ENCODE data around the gene SUN2. TPM values are rescaled to one million over a fixed set of nuclear protein-coding genes. Genes with fewer than 3 reads are reported as not detected.

The SUN2 gene
- total RNA-seq, 1 donor from 2014 or later = 51.6 TPM

DNA sequence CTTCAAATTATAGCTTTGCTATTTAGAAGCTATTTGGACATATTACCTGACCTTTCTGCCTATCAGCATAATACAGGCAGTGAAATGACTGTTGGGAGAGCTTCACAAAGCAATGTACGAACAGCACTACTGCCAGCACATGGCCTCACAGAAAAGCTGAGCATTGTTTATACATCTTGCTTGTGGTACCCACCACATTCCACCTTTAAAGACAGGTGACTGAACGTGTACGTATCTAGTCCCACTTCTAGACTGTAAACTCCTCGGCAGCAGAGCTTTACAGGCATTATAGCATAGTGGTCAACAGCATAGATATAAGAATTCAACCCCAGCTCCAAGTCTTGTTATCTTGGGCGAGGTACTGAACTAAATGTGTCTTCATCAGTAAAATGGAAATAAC lies 56.7 kb downstream of the SUN2 start:
- H3K27me3 ChIP-seq (ENCODE audit: control insufficient read depth, insufficient read depth, low read length) = no peaks in the 10 kb centered on the region
- TF ChIP-seq, protein P1, sequence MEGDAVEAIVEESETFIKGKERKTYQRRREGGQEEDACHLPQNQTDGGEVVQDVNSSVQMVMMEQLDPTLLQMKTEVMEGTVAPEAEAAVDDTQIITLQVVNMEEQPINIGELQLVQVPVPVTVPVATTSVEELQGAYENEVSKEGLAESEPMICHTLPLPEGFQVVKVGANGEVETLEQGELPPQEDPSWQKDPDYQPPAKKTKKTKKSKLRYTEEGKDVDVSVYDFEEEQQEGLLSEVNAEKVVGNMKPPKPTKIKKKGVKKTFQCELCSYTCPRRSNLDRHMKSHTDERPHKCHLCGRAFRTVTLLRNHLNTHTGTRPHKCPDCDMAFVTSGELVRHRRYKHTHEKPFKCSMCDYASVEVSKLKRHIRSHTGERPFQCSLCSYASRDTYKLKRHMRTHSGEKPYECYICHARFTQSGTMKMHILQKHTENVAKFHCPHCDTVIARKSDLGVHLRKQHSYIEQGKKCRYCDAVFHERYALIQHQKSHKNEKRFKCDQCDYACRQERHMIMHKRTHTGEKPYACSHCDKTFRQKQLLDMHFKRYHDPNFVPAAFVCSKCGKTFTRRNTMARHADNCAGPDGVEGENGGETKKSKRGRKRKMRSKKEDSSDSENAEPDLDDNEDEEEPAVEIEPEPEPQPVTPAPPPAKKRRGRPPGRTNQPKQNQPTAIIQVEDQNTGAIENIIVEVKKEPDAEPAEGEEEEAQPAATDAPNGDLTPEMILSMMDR (IDR thresholded peaks at IDR 0.05; ENCODE audit: insufficient read depth, low read length, severe bottlenecking) = no peak
- no peak for DNase-seq (ENCODE audit: low read depth)
- peaks cover under 1% of the 10 kb centered on the region for H3K36me3 ChIP-seq (ENCODE audit: control insufficient read depth, insufficient read depth, low read length)
- no peak for FAIRE-seq
- peak overlapping the region; percentile 85 for H3K4me3 ChIP-seq (ENCODE audit: low read depth, low read length)

DNA sequence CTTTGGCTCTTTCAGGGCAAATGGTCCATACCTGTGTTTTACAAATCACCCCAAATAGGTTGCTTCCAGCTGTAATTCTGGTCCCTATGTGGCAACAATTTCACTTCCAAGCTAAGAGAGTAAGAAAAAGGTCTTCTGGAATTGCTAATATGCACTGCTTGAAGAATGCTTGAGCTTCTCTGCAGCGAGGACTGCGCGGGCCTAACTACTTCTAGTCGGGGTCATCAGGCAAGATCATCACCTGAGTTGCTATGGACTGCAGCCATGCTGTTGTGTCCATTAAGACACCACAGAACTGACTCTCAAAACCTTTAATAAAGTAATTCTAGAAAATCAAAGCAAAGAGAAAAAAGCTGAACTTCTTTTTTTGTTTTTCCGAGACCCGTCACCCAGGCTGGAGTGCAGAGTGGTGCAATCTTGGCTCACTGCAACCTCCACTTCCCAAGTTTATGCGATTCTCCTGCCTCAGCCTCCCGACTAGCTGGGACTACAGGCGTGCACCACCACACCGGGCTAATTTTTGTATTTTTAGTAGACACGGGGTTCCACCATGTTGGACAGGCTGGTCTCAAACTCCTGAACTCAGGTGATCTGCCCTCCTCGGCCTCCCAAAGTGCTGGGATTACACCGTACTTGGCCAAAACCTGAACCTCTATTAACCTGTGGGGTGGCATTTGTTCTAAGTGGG lies 57.2 kb downstream of the SUN2 start:
- H3K27me3 ChIP-seq (ENCODE audit: control insufficient read depth, insufficient read depth, low read length) = no peaks in the 10 kb centered on the region
- TF ChIP-seq, protein P1 (IDR thresholded peaks at IDR 0.05; ENCODE audit: insufficient read depth, low read length, severe bottlenecking) = no peak
- H3K4me3 ChIP-seq (ENCODE audit: low read depth, low read length) = peak overlapping the region; percentile 85
- peaks cover 2% of the 10 kb centered on the region for H3K36me3 ChIP-seq (ENCODE audit: control insufficient read depth, insufficient read depth, low read length)
- no peak for FAIRE-seq
- no peak for DNase-seq (ENCODE audit: low read depth)

DNA sequence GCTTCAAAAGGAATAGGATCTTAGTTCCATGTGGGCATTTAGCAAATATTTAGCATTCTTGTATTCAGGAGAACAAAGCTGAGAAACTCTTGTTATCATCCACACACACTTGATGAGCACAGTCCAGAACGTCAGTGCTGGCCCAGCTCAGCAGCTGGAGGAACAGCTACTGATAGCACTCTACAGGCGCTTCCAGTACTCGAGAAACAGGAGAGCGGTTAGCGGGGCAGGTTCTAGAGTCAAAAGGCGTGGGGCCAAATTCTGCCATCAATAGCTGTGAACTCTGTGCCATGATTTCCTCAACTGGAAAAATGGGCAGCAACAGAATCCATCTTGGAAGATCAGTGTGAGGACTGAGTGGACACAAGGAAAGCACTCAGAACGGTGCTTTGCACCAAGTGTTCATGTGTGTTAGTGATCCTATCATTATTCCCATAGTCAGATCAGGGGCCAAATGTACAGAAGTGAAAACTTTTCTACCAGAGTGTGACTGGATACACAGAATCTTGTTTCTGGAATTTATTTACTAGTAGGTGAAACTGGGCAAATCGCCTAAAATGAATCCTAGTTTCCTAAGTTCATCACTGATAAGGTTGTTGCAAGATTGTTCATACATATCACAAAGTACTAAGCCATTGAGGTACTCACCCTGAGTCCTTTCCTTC lies 58.2 kb downstream of the SUN2 start:
- DNase-seq (ENCODE audit: low read depth) (no peak), FAIRE-seq (no peak)
- Histone ChIP-seq H3K4me3 (ENCODE audit: low read depth, low read length) (no peak overlapping the region), H3K36me3 (ENCODE audit: control insufficient read depth, insufficient read depth, low read length) (peaks cover 6% of the 10 kb centered on the region), H3K27me3 (ENCODE audit: control insufficient read depth, insufficient read depth, low read length) (no peaks in the 10 kb centered on the region)
- TF ChIP-seq, protein P1 (IDR thresholded peaks at IDR 0.05; ENCODE audit: insufficient read depth, low read length, severe bottlenecking) = no peak

DNA sequence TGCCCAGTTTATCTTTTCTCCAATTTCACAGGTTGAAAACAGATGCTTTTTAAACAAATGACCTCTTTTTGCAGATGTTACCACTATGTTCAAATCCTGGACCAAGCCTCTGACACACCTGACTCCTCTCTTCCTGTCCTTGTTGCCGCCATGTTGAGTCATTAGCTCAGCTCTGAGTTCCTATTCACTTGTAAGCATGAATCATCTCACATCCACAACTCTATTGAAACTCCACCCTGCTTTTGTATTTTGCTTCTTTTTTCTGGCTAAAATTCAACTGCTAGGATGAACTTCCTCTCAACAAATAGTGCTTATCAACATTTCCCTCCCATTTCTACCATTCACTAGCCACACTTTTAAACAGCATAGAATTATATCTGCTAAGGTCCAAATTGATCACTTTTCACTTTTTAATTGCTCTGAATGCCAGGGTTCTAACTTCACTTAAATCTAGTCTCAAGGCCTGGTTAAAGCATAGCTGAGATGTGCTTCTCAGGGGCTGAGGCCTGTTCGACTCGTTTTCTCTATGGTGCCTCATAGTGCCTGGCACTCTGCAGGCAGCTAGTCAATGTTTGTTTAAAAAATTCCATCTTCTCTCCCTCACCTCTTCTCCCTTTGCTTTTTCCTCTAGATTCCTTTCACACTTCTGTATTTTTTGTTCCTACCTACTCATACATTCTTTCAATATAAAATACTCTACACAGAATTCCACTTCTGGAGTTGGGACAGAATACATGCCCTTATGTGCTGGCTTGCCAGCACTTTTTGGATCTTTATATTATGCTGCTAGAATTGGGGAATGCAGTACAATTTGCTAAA lies 59.0 kb downstream of the SUN2 start:
- Histone ChIP-seq H3K27me3 (ENCODE audit: control insufficient read depth, insufficient read depth, low read length) (no peaks in the 10 kb centered on the region), H3K36me3 (ENCODE audit: control insufficient read depth, insufficient read depth, low read length) (peaks cover 8% of the 10 kb centered on the region), H3K4me3 (ENCODE audit: low read depth, low read length) (no peak overlapping the region)
- FAIRE-seq = no peak
- TF ChIP-seq, protein P1 (IDR thresholded peaks at IDR 0.05; ENCODE audit: insufficient read depth, low read length, severe bottlenecking) = no peak
- peak; percentile 95 for DNase-seq (ENCODE audit: low read depth)

DNA sequence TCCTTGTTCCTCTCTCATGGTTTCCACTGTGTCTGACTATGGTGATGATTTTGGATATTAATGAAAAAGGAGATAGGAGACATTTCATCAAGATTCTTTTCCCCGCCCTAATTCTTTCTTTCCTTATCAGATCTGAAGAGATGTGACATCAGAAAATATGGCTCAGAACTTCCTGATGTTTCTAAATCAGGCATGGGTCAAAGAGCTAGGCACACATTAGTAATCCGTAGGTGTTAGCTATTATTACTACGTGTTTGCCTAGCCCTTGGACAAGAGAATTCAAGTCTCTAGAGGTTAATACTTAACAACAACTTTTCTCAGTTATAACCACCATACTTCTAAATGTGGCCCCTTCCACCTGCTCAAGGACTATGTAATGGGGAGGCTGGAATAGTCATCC lies 60.9 kb downstream of the SUN2 start:
- Histone ChIP-seq H3K36me3 (ENCODE audit: control insufficient read depth, insufficient read depth, low read length) (peaks cover 8% of the 10 kb centered on the region), H3K4me3 (ENCODE audit: low read depth, low read length) (no peak overlapping the region), H3K27me3 (ENCODE audit: control insufficient read depth, insufficient read depth, low read length) (no peaks in the 10 kb centered on the region)
- TF ChIP-seq, protein P1 (IDR thresholded peaks at IDR 0.05; ENCODE audit: insufficient read depth, low read length, severe bottlenecking) = no peak
- peak; percentile 84 for DNase-seq (ENCODE audit: low read depth)
- FAIRE-seq = no peak

Data from bronchial epithelial cell (primary cell).